ENCODE results near the gene UNK. TPM values are rescaled to one million over a fixed set of nuclear protein-coding genes. Genes with fewer than 3 reads are reported as not detected.

UNK gene
- total and polyA plus RNA-seq, 4 donors: 4.0 to 16.4 (median 8.9) TPM

- TF ChIP-seq TAF1 (conservative IDR thresholded peaks at IDR 0.05) (no peak), RXRA (IDR thresholded peaks at IDR 0.05) (no peak), YY1 (IDR thresholded peaks at IDR 0.05) (no peak), FOXA1 (IDR thresholded peaks at IDR 0.05) (no peak), RAD21 (IDR thresholded peaks at IDR 0.05) (no peak)
Measured at GRCh38 chr17:75828741-75829140, 44.1 kb downstream of the UNK start (continued).

DNA sequence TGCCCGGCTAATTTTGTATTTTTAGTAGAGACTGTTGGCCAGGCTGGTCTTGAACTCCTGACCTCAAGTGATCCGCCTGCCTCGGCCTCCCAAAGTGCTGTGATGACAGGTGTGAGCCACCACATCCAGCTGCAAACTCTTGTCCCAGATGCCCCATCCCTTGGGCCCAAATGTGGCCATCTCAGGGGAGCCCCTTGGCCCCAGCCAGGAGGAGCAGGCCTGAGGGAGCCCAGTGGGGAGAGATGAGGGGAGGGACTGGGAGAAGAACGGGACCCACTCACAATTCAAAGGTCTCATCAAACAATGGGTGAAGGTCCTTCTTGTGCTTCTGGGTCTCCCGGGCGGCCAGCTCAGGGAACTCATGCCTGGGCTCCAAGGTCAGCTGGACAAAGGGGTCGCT, 45.1 kb downstream of the UNK start:
- TF ChIP-seq GABPA (IDR thresholded peaks at IDR 0.05 in 1 of 2, conservative IDR thresholded peaks at IDR 0.05 in 1 of 2) (no peak), HNF4G (IDR thresholded peaks at IDR 0.05) (no peak), SP1 (IDR thresholded peaks at IDR 0.05) (no peak), ZBTB33 (IDR thresholded peaks at IDR 0.05) (no peak), FOXA2 (IDR thresholded peaks at IDR 0.05) (no peak), NR2F2 (IDR thresholded peaks at IDR 0.05) (no peak), EGR1 (IDR thresholded peaks at IDR 0.05; ENCODE audit: low read depth in 2 of 2) (no peak), FOXA1 (IDR thresholded peaks at IDR 0.05) (no peak)
- TF ChIP-seq, protein P1, sequence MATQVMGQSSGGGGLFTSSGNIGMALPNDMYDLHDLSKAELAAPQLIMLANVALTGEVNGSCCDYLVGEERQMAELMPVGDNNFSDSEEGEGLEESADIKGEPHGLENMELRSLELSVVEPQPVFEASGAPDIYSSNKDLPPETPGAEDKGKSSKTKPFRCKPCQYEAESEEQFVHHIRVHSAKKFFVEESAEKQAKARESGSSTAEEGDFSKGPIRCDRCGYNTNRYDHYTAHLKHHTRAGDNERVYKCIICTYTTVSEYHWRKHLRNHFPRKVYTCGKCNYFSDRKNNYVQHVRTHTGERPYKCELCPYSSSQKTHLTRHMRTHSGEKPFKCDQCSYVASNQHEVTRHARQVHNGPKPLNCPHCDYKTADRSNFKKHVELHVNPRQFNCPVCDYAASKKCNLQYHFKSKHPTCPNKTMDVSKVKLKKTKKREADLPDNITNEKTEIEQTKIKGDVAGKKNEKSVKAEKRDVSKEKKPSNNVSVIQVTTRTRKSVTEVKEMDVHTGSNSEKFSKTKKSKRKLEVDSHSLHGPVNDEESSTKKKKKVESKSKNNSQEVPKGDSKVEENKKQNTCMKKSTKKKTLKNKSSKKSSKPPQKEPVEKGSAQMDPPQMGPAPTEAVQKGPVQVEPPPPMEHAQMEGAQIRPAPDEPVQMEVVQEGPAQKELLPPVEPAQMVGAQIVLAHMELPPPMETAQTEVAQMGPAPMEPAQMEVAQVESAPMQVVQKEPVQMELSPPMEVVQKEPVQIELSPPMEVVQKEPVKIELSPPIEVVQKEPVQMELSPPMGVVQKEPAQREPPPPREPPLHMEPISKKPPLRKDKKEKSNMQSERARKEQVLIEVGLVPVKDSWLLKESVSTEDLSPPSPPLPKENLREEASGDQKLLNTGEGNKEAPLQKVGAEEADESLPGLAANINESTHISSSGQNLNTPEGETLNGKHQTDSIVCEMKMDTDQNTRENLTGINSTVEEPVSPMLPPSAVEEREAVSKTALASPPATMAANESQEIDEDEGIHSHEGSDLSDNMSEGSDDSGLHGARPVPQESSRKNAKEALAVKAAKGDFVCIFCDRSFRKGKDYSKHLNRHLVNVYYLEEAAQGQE (IDR thresholded peaks at IDR 0.05): no peak
- Histone ChIP-seq H3K9me3 (ENCODE audit: control insufficient read depth in 4 of 4, low read length in 3 of 4) (no peaks in the 10 kb centered on the region), H3K4me1 (ENCODE audit: control insufficient read depth in 4 of 4, insufficient read depth in 4 of 4, low read length in 3 of 4) (peaks cover 0 to 17% (median 9%) of the 10 kb centered on the region in 4 donors), H3K27ac (ENCODE audit: low read depth in 1 of 2, low read length in 2 of 2) (no peak overlapping the region), H3K36me3 (ENCODE audit: control insufficient read depth in 4 of 4, insufficient read depth in 3 of 4, low read depth in 1 of 4, low read length in 3 of 4) (peaks cover 5 to 26% (median 5%) of the 10 kb centered on the region in 4 donors), H3K4me3 (ENCODE audit: low read depth in 1 of 3, low read length in 3 of 3) (no peak overlapping the region), H3K9ac (ENCODE audit: low read depth in 1 of 2, low read length in 2 of 2) (no peak overlapping the region), H3K27me3 (ENCODE audit: control insufficient read depth in 4 of 4, insufficient read depth in 4 of 4, low read length in 3 of 4) (no peaks in the 10 kb centered on the region)
- no peak for DNase-seq (ENCODE audit: low spot score)
- 93% methylated on average over 7 of the region's 7 CpGs for WGBS

- Histone ChIP-seq H3K4me3 (ENCODE audit: low read depth in 1 of 3, low read length in 3 of 3) (no peak overlapping the region), H3K27ac (ENCODE audit: low read depth in 1 of 2, low read length in 2 of 2) (no peak overlapping the region), H3K27me3 (ENCODE audit: control insufficient read depth in 4 of 4, insufficient read depth in 4 of 4, low read length in 3 of 4) (no peaks in the 10 kb centered on the region), H3K9me3 (ENCODE audit: control insufficient read depth in 4 of 4, low read length in 3 of 4) (no peaks in the 10 kb centered on the region), H3K36me3 (ENCODE audit: control insufficient read depth in 4 of 4, insufficient read depth in 3 of 4, low read depth in 1 of 4, low read length in 3 of 4) (peaks cover 6 to 28% (median 8%) of the 10 kb centered on the region in 4 donors), H3K9ac (ENCODE audit: low read depth in 1 of 2, low read length in 2 of 2) (no peak overlapping the region), H3K4me1 (ENCODE audit: control insufficient read depth in 4 of 4, insufficient read depth in 4 of 4, low read length in 3 of 4) (peaks cover 0 to 19% (median 9%) of the 10 kb centered on the region in 4 donors)
- TF ChIP-seq RXRA (IDR thresholded peaks at IDR 0.05) (no peak), YY1 (IDR thresholded peaks at IDR 0.05) (no peak), HNF4A (conservative IDR thresholded peaks at IDR 0.05) (no peak), CTCF (IDR thresholded peaks at IDR 0.05; ENCODE audit: low read depth, low read length, missing input control) (peak; percentile 25)
- WGBS: 84% methylated on average over 27 of the region's 27 CpGs
- no peak for DNase-seq (ENCODE audit: low spot score)
Measured at GRCh38 chr17:75830164-75831031, 45.8 kb downstream of the UNK start.
